ENCODE measurements around the gene MED14.

- TF ChIP-seq, protein P1, sequence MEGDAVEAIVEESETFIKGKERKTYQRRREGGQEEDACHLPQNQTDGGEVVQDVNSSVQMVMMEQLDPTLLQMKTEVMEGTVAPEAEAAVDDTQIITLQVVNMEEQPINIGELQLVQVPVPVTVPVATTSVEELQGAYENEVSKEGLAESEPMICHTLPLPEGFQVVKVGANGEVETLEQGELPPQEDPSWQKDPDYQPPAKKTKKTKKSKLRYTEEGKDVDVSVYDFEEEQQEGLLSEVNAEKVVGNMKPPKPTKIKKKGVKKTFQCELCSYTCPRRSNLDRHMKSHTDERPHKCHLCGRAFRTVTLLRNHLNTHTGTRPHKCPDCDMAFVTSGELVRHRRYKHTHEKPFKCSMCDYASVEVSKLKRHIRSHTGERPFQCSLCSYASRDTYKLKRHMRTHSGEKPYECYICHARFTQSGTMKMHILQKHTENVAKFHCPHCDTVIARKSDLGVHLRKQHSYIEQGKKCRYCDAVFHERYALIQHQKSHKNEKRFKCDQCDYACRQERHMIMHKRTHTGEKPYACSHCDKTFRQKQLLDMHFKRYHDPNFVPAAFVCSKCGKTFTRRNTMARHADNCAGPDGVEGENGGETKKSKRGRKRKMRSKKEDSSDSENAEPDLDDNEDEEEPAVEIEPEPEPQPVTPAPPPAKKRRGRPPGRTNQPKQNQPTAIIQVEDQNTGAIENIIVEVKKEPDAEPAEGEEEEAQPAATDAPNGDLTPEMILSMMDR (IDR thresholded peaks at IDR 0.05): no peak
- TF ChIP-seq ZFX (IDR thresholded peaks at IDR 0.05; ENCODE audit: borderline replicate concordance): no peak
Measured at GRCh38 chrX:40660381-40660780, 75.0 kb downstream of the MED14 start.
